Endothelial cell (in vitro differentiated cells): ENCODE results near the gene NRTN. TPM values are rescaled to one million over a fixed set of nuclear protein-coding genes. Genes with fewer than 3 reads are reported as not detected.

ENCODE experiments used
- DNase-seq: peaks from one replicate; pipeline ENCODE4 v3.0.0; 2021; ENCODE audit warnings: low spot score
- H3K27ac Mint-ChIP-seq: one replicate; pipeline ENCODE4 v1.8.0; 2021; ENCODE audit warnings: mixed read lengths, inconsistent platforms; ENCODE audit not compliant: unreplicated experiment
- H3K27me3 Mint-ChIP-seq: one replicate; pipeline ENCODE4 v1.8.0; 2021; ENCODE audit warnings: mild to moderate bottlenecking, moderate library complexity, mixed read lengths, inconsistent platforms; ENCODE audit not compliant: unreplicated experiment
- H3K36me3 Mint-ChIP-seq: one replicate; pipeline ENCODE4 v1.8.0; 2021; ENCODE audit warnings: mild to moderate bottlenecking, low read depth, mixed read lengths, inconsistent platforms; ENCODE audit not compliant: unreplicated experiment
- H3K4me1 Mint-ChIP-seq: one replicate; pipeline ENCODE4 v1.8.0; 2021; ENCODE audit warnings: mild to moderate bottlenecking, mixed read lengths, inconsistent platforms; ENCODE audit not compliant: unreplicated experiment
- H3K4me3 Mint-ChIP-seq: one replicate; pipeline ENCODE4 v1.8.0; 2021; ENCODE audit warnings: mild to moderate bottlenecking, mixed read lengths, inconsistent platforms; ENCODE audit not compliant: unreplicated experiment
- H3K9me3 Mint-ChIP-seq: one replicate; pipeline ENCODE4 v1.8.0; 2021; ENCODE audit warnings: mixed read lengths, inconsistent platforms; ENCODE audit not compliant: unreplicated experiment
- total RNA-seq: library from RNA; stranded (reverse); fragmentation: NEBNext Ultra II Directional; extraction: Animal tissue kit (Norgen Biotek cat#: 25700); gene quantifications from one replicate; pipeline ENCODE4 v1.2.1, GENCODE V29; 2021; ENCODE audit not compliant: unreplicated experiment
- TF ChIP-seq, protein P1 (sequence below): fragments of 200-600 bp; sonication (generic); IDR thresholded peaks from one replicate; pipeline ENCODE4 v1.5.0; 2021; ENCODE audit warnings: antibody characterized with exemption; ENCODE audit not compliant: unreplicated experiment

Gene NRTN
- total RNA-seq, 1 donor from 2014 or later, result 0.56 TPM

GRCh38 chr19:5806133-5806489 lies 1.2 kb downstream of the NRTN start:
- DNase-seq, result no peak
- H3K4me1 Mint-ChIP-seq, result no peaks in the 10 kb centered on the region
- peaks cover 23% of the 10 kb centered on the region for H3K27me3 Mint-ChIP-seq
- H3K9me3 Mint-ChIP-seq, result no peaks in the 10 kb centered on the region
- TF ChIP-seq, protein P1, sequence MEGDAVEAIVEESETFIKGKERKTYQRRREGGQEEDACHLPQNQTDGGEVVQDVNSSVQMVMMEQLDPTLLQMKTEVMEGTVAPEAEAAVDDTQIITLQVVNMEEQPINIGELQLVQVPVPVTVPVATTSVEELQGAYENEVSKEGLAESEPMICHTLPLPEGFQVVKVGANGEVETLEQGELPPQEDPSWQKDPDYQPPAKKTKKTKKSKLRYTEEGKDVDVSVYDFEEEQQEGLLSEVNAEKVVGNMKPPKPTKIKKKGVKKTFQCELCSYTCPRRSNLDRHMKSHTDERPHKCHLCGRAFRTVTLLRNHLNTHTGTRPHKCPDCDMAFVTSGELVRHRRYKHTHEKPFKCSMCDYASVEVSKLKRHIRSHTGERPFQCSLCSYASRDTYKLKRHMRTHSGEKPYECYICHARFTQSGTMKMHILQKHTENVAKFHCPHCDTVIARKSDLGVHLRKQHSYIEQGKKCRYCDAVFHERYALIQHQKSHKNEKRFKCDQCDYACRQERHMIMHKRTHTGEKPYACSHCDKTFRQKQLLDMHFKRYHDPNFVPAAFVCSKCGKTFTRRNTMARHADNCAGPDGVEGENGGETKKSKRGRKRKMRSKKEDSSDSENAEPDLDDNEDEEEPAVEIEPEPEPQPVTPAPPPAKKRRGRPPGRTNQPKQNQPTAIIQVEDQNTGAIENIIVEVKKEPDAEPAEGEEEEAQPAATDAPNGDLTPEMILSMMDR, result peak; percentile 3
- peaks cover 7% of the 10 kb centered on the region for H3K36me3 Mint-ChIP-seq
- no peak overlapping the region for H3K27ac Mint-ChIP-seq
- H3K4me3 Mint-ChIP-seq, result no peak overlapping the region

DNA sequence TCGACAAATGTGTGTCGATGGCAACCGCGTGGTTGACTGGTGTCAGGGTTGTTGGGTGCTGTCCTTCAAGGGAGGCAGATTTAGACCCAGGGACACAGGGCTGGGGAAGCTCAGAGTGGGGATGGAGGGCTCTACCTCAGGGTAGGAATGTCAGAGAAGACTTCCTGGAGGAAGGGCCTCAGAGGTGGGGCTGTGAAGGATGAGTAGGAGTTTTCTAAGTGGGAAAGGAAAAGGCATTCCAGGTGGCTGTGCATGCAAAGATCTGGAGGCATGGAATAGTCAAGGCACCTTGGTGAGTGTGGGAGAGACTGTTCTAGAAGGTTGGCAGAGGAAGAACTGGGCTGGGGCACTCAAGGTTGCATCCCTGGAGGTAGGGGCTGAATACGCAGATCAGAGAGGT lies 2.0 kb downstream of the NRTN start:
- H3K27me3 Mint-ChIP-seq, result peaks cover 21% of the 10 kb centered on the region
- H3K4me1 Mint-ChIP-seq, result no peaks in the 10 kb centered on the region
- no peak overlapping the region for H3K27ac Mint-ChIP-seq
- H3K36me3 Mint-ChIP-seq, result peaks cover 7% of the 10 kb centered on the region
- TF ChIP-seq, protein P1, result no peak
- no peak for DNase-seq
- peak overlapping the region; percentile 37 for H3K4me3 Mint-ChIP-seq
- no peaks in the 10 kb centered on the region for H3K9me3 Mint-ChIP-seq

DNA sequence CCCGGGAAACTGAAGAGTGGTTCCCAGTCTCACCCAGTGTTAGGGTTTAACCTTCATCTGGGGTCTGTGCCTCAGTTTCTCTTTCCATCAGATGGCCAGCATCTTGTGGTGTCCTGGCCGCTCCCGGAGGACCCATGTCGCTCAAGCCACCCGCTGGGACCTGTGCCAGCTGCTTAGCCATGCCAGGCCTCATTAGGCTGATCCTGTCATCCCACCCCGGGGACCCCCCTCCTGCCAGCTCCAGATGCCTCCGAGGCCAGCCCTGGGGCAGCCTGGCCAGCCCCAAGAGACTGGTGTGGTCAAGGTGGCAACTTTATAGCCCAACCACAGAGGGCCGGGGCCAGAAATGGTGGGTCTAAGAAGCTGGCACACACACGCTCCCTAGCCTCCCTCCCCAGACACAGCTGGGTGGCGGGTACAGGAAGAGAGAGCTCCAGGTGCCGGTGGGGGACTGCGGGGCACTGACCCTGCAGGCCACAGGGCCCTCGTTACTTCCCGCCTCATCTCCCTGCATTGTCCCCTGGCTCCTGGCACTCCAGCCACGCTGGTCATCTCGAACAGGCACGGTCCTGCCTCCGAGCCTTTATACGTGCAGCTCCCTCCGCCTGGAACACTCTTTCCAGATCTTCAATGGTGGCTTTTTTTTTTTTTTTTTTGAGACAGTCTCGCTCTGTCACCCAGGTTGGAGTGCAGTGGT lies 3.4 kb downstream of the NRTN start:
- no peak for DNase-seq
- Mint-ChIP-seq H3K9me3 (no peaks in the 10 kb centered on the region), H3K27me3 (peaks cover 15% of the 10 kb centered on the region), H3K27ac (no peak overlapping the region), H3K4me1 (no peaks in the 10 kb centered on the region), H3K4me3 (no peak overlapping the region), H3K36me3 (peaks cover 7% of the 10 kb centered on the region)
- TF ChIP-seq, protein P1, result no peak

DNA sequence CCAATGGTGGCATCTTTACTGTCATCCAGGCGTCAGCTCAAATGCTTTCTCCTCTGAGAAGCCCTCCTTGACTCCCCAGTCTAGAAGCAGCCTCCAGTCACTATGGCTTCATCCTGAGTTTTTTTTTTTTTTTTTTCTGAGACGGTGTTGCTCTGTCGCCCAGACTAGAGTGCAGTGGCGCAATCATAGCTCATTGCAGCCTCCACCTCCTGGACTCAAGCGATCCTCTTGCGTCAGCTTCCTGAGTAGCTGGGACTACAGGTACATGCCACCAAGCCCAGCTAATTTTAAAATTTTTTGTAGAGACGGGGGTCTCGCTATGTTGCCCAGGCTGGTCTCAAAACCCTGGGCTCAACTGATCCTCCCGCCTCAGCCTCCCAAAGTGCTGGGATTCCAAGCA lies 4.2 kb downstream of the NRTN start:
- Mint-ChIP-seq H3K4me3 (no peak overlapping the region), H3K4me1 (no peaks in the 10 kb centered on the region), H3K36me3 (peaks cover 7% of the 10 kb centered on the region), H3K27me3 (peaks cover 12% of the 10 kb centered on the region), H3K9me3 (no peaks in the 10 kb centered on the region), H3K27ac (no peak overlapping the region)
- DNase-seq, result no peak
- TF ChIP-seq, protein P1, result no peak

DNA sequence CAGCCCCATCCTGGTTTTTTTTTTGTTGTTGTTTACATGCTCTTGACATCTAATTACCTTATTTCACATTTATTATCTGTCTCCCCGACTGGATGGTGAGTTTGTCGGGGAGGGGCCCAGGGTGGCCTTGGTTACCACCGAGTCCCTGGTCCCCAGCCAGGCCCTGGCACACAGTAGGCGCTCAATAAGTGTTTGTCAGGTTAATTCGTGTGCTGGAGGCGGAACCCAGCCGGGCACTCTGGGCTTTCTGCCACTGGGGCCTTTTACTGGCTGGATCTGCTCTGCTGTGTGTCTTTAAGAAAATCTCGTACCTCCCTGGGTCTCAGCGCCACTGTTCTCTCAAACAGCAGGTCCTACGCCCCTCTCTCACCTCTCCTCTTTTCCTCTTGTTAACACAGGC lies 4.6 kb downstream of the NRTN start:
- Mint-ChIP-seq H3K4me3 (no peak overlapping the region), H3K36me3 (peaks cover 7% of the 10 kb centered on the region), H3K4me1 (no peaks in the 10 kb centered on the region), H3K27me3 (peaks cover 8% of the 10 kb centered on the region), H3K9me3 (no peaks in the 10 kb centered on the region), H3K27ac (no peak overlapping the region)
- DNase-seq, result no peak
- TF ChIP-seq, protein P1, result no peak
